ENCODE results near the gene GNAT2.
A peak's percentile ranks its signal among the peaks of the same experiment; 100 is the strongest.

GNAT2 gene

GRCh38 chr1:109626682-109627408, 7.4 kb upstream of the GNAT2 start:
- DNase-seq, result no peak

- DNase-seq, result no peak
Observed at GRCh38 chr1:109625601-109626560, 6.5 kb upstream of the GNAT2 start.

GRCh38 chr1:109625176-109625575, 5.8 kb upstream of the GNAT2 start:
- no peak for DNase-seq

- DNase-seq, result no peak
Observed at GRCh38 chr1:109624201-109625010, 5.0 kb upstream of the GNAT2 start.

- DNase-seq, result no peak
Observed at GRCh38 chr1:109623601-109624161, 4.3 kb upstream of the GNAT2 start.

GRCh38 chr1:109622895-109623294, 3.5 kb upstream of the GNAT2 start:
- no peak for DNase-seq

GRCh38 chr1:109622137-109622892, 2.9 kb upstream of the GNAT2 start:
- no peak for DNase-seq

GRCh38 chr1:109621379-109622136, 2.1 kb upstream of the GNAT2 start:
- DNase-seq, result no peak

- DNase-seq, result peak; percentile 11 to 66
Observed at GRCh38 chr1:109620841-109621286, 1.4 kb upstream of the GNAT2 start.

GRCh38 chr1:109620401-109620791, 980 bp upstream of the GNAT2 start:
- DNase-seq, result no peak

GRCh38 chr1:109618661-109619575, 498 bp downstream of the GNAT2 start:
- DNase-seq, result no peak

GRCh38 chr1:109617291-109617801, 2.1 kb downstream of the GNAT2 start:
- no peak for DNase-seq

GRCh38 chr1:109616391-109616790, 3.0 kb downstream of the GNAT2 start:
- DNase-seq, result no peak

- DNase-seq, result no peak
Observed at GRCh38 chr1:109615879-109616278, 3.5 kb downstream of the GNAT2 start.

GRCh38 chr1:109613361-109614147, 5.9 kb downstream of the GNAT2 start:
- no peak for DNase-seq

- DNase-seq, result no peak
Observed at GRCh38 chr1:109611308-109611990, 8.0 kb downstream of the GNAT2 start.

- DNase-seq, result no peak
Observed at GRCh38 chr1:109610609-109611307, 8.7 kb downstream of the GNAT2 start.

GRCh38 chr1:109609881-109610280, 9.5 kb downstream of the GNAT2 start:
- DNase-seq, result no peak
